ENCODE measurements around the gene OR6C2. TPM values are rescaled to one million over a fixed set of nuclear protein-coding genes. Genes with fewer than 3 reads are reported as not detected.
"Not testable (repeated sequence)": the region's sequence is repeated elsewhere in the genome, so short reads cannot be mapped to it uniquely, and the experiment has no call there.

OR6C2 gene
- polyA plus RNA-seq, 1 experiment = not detected

- H3K27me3 ChIP-seq (ENCODE audit: control insufficient read depth, insufficient read depth, low read length) = no peaks in the 10 kb centered on the region
- no peak for TF ChIP-seq CTCF (IDR thresholded peaks at IDR 0.05; ENCODE audit: insufficient read depth, low read depth, low read length)
- POLR2A ChIA-PET = no interaction called here
- no peak overlapping the region for H3K4me3 ChIP-seq (ENCODE audit: low read depth, low read length)
- H3K36me3 ChIP-seq (ENCODE audit: control insufficient read depth, insufficient read depth, low read length) = no peaks in the 10 kb centered on the region
- CTCF ChIA-PET = no interaction called here
- DNase-seq (ENCODE audit: low read depth) = no peak
Observed at GRCh38 chr12:55416961-55417360, 26.9 kb upstream of the OR6C2 start.

GRCh38 chr12:55420307-55420962 lies 23.4 kb upstream of the OR6C2 start:
- H3K36me3 ChIP-seq (ENCODE audit: control insufficient read depth, insufficient read depth, low read length) = no peaks in the 10 kb centered on the region
- no peaks in the 10 kb centered on the region for H3K27me3 ChIP-seq (ENCODE audit: control insufficient read depth, insufficient read depth, low read length)
- ChIA-PET CTCF (no interaction called here), POLR2A (no interaction called here)
- no peak overlapping the region for H3K4me3 ChIP-seq (ENCODE audit: low read depth, low read length)
- no peak for DNase-seq (ENCODE audit: low read depth)
- no peak for TF ChIP-seq CTCF (IDR thresholded peaks at IDR 0.05; ENCODE audit: insufficient read depth, low read depth, low read length)

GRCh38 chr12:55425954-55426353 lies 17.9 kb upstream of the OR6C2 start, which contains the start of gene OR6C76:
OR6C76 (plus strand) TSS chr12:55426254; CDS start chr12:55426254, 0 bp downstream.
- ChIA-PET CTCF (no interaction called here), POLR2A (no interaction called here)
- Histone ChIP-seq H3K4me3 (ENCODE audit: low read depth, low read length) (no peak within 1 kb of the TSS), H3K36me3 (ENCODE audit: control insufficient read depth, insufficient read depth, low read length) (no peaks in the 10 kb centered on the region), H3K27me3 (ENCODE audit: control insufficient read depth, insufficient read depth, low read length) (no peaks in the 10 kb centered on the region)
- DNase-seq (ENCODE audit: low read depth) = no peak
- no peak for TF ChIP-seq CTCF (IDR thresholded peaks at IDR 0.05; ENCODE audit: insufficient read depth, low read depth, low read length)

GRCh38 chr12:55428331-55429243 lies 15.3 kb upstream of the OR6C2 start:
- CTCF ChIA-PET = interaction anchor here (0.6 kb wide), 1 partner anchor 17 kb away, joined by 3 read pairs; no protein-coding TSS in a partner anchor

GRCh38 chr12:55441233-55441632 lies 2.6 kb upstream of the OR6C2 start:
- H3K36me3 ChIP-seq (ENCODE audit: control insufficient read depth, insufficient read depth, low read length); POLR2A ChIA-PET; CTCF ChIA-PET; H3K4me3 ChIP-seq (ENCODE audit: low read depth, low read length); DNase-seq (ENCODE audit: low read depth); H3K27me3 ChIP-seq (ENCODE audit: control insufficient read depth, insufficient read depth, low read length): not testable (repeated sequence)

More at GRCh38 chr12:55428331-55429243, 15.3 kb upstream of the OR6C2 start:
- no peak overlapping the region for H3K4me3 ChIP-seq (ENCODE audit: low read depth, low read length)
- POLR2A ChIA-PET = no interaction called here
- no peaks in the 10 kb centered on the region for H3K27me3 ChIP-seq (ENCODE audit: control insufficient read depth, insufficient read depth, low read length)
- no peak for TF ChIP-seq CTCF (IDR thresholded peaks at IDR 0.05; ENCODE audit: insufficient read depth, low read depth, low read length)
- DNase-seq (ENCODE audit: low read depth) = no peak
- H3K36me3 ChIP-seq (ENCODE audit: control insufficient read depth, insufficient read depth, low read length) = no peaks in the 10 kb centered on the region
